MV-4-11 (cell line): ENCODE data around the gene CCDC197.

ENCODE experiments used
- DNase-seq: peaks from one replicate; lab custom pipeline; 2025; lab: John Stamatoyannopoulos, UW

Gene CCDC197

DNA sequence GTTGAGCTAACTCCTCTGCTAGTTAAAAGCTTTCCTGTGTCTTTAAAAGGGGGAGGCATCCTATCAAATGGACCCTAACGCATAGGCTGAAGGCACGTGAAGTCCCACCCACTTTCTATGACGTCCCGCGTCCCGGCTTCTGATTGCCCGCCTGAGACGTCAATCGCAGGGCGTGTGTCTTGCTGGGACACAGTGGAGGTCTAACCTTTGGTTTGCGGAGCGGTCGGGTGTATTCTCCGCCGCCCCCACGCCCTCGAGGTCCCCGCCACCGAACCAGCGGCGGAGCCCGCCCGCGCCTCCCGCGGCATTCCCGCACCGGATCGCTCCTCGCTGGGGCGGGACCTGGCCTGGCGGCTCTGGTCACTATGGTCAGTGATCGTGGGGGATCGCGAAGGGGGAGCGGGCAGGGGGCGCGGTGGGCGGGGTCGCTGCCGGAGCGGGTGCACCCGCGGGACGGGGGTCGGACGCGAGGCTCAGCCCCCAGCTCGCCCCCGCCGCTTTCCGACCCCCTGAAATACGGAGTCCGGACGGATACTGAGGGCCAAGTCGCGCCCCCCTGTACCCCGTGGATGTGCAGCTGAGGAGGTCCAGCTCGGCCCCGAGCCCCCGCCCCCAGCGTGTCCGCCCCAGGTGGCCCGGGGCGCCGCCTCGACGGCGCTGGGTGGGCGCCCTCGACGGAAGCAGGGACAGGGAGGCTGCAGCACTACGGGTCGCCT lies 29.2 kb downstream of the CCDC197 start, which contains the start of gene OTUB2:
OTUB2 (plus strand) TSS at position 168 of the 716 bp plus-strand sequence; CDS start at position 366, 198 bp downstream.
- peak; percentile 98 for DNase-seq

DNA sequence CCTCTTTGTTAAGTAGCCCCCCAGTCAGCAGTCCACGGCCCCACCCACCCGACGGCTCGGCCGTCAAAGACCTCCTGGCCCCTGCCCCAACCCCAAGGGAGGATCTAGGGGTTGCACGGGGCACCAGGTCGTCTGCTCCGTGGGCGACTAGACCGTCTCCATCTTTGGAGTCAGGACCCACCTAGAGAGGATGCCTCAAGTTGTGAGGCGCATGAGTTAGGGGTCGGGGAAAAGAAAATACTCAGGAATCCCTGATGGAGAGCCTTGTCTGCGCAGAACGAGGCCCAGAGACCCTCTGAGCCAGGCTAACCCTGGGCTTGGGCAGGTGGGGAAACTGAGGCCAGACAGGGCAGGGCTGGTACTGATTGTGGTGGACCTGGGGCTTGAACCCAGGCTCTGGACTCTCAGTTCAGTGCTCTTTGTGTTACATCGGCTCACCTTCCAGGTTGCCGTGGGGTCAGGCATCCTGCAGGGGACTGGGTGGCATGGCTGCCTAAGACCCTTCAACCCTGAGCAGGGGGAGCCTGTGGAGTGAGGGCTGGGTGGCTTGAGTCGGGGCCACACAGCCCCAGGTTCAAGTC lies 29.9 kb downstream of the CCDC197 start:
- DNase-seq, result no peak

GRCh38 chr14:94027566-94028449 lies 30.7 kb downstream of the CCDC197 start:
- no peak for DNase-seq

GRCh38 chr14:94028450-94028826 lies 31.3 kb downstream of the CCDC197 start:
- DNase-seq, result no peak

DNA sequence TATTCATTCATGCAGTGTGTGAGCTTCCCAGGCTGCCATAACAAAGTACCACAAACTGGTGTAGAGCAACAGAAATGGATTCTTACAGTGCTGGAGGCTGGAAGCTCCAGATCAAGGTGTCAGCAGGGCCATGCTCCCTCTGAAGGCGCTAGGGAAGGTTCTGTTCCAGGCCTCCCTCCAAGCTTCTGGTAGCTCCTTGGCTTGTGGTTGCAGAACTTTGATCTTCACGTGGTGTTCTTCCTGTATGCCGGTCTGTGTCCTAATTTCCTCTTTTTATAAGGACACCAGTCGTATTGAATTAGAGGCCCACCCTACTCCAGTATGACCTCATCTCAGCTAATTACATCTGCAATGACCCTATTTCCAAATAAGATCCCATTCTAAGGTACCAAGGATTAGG lies 32.2 kb downstream of the CCDC197 start:
- DNase-seq, result peak; percentile 69

GRCh38 chr14:94029671-94030203 lies 32.6 kb downstream of the CCDC197 start:
- DNase-seq, result no peak

GRCh38 chr14:94030571-94030970 lies 33.5 kb downstream of the CCDC197 start:
- no peak for DNase-seq

DNA sequence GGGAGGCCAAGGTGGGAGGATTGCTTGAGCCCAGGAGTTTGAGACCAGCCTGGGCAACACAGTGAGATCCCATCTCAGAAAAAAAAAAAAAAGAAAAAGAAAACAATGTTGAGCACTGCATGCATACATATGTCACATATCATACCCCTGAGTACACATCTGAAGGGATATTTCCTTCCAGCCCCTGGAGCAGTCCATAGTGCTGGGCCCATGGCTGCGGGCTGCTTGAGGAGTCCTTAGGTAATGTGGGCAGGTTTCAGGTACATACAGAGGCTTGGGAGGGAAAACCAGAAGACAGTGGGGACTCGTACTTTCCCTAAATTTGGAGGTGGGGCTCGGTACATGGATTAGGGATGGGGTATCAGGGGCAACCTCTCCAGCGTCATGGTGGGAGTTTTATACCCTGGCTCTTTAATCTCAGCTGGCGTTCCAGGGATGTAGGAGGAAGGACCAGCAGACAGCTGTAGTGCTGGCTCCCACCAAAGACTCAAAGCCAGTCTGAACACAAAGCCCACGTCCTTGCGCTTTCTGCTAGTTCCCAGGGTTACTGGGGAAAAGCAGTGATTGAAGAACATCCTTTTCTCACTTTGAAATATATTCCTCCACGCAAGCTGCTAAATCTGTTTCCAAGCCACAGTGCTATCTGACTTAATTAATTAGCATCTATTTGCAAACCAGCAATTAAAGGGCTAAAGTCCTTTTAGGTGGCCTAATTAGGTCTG lies 34.2 kb downstream of the CCDC197 start:
- DNase-seq, result no peak

- DNase-seq, result no peak
These were observed 34.8 kb downstream of the CCDC197 start for GRCh38 chr14:94031883-94032279.

DNA sequence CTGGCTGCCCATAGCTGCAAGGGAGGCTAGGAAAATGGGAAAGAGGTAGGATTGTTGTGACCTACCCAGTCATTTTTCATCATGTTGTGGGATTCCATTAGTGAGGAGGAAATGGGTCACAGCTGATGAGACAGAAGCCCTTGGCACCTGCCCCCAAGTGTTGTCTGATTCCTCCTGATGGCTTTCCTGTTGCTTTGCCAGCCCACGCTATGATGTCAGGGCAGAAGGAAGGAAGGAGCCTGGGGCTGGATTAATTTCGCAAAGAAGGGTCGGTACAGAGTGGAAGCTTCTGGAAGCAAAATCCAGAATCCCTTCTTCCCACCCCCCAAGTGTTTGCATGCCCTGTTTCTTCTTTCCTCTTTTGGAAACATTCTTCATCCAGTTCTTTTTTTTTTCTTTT lies 37.8 kb downstream of the CCDC197 start:
- DNase-seq, result no peak

GRCh38 chr14:94036313-94037167 lies 39.4 kb downstream of the CCDC197 start:
- peak; percentile 65 for DNase-seq

GRCh38 chr14:94037954-94038353 lies 40.9 kb downstream of the CCDC197 start:
- DNase-seq, result no peak

- DNase-seq, result no peak
These were observed 41.4 kb downstream of the CCDC197 start for GRCh38 chr14:94038510-94038909.

- no peak for DNase-seq
These were observed 42.0 kb downstream of the CCDC197 start for GRCh38 chr14:94038921-94039629.

- no peak for DNase-seq
These were observed 43.1 kb downstream of the CCDC197 start for GRCh38 chr14:94040247-94040646.

GRCh38 chr14:94040796-94041195 lies 43.7 kb downstream of the CCDC197 start:
- no peak for DNase-seq

- no peak for DNase-seq
These were observed 44.6 kb downstream of the CCDC197 start for GRCh38 chr14:94041551-94042346.

- no peak for DNase-seq
These were observed 45.5 kb downstream of the CCDC197 start for GRCh38 chr14:94042433-94043091.
